22Rv1 (cell line): ENCODE data around the gene SAMD11.
"Not testable (repeated sequence)": the region's sequence is repeated elsewhere in the genome, so short reads cannot be mapped to it uniquely, and the experiment has no call there.

Experiments
- H3K27ac ChIP-seq: fragments of 450-650 bp; 2 replicates; pipeline ENCODE4 v1.5.1; 2017
- ZFX ChIP-seq: fragments of 450-650 bp; IDR thresholded peaks from 2 replicates; pipeline ENCODE4 v1.6.1; 2017; ENCODE audit warnings: antibody characterized with exemption, borderline replicate concordance
- TF ChIP-seq, protein P1 (sequence below): fragments of 450-650 bp; IDR thresholded peaks from 2 replicates; pipeline ENCODE4 v1.5.1; 2017; ENCODE audit warnings: mild to moderate bottlenecking

SAMD11 gene

GRCh38 chr1:923131-923990, at the start of gene SAMD11:
SAMD11 (plus strand) TSS chr1:923923; CDS start chr1:924432, 509 bp downstream.
- H3K27ac ChIP-seq = peak within 1 kb of the TSS; percentile 91
- TF ChIP-seq, protein P1, sequence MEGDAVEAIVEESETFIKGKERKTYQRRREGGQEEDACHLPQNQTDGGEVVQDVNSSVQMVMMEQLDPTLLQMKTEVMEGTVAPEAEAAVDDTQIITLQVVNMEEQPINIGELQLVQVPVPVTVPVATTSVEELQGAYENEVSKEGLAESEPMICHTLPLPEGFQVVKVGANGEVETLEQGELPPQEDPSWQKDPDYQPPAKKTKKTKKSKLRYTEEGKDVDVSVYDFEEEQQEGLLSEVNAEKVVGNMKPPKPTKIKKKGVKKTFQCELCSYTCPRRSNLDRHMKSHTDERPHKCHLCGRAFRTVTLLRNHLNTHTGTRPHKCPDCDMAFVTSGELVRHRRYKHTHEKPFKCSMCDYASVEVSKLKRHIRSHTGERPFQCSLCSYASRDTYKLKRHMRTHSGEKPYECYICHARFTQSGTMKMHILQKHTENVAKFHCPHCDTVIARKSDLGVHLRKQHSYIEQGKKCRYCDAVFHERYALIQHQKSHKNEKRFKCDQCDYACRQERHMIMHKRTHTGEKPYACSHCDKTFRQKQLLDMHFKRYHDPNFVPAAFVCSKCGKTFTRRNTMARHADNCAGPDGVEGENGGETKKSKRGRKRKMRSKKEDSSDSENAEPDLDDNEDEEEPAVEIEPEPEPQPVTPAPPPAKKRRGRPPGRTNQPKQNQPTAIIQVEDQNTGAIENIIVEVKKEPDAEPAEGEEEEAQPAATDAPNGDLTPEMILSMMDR = no peak
- TF ChIP-seq ZFX = no peak

GRCh38 chr1:876428-877208, 47.1 kb upstream of the SAMD11 start:
- not testable (repeated sequence) for H3K27ac ChIP-seq

- H3K27ac ChIP-seq = not testable (repeated sequence)
Observed at GRCh38 chr1:877209-877986, 46.3 kb upstream of the SAMD11 start.

DNA sequence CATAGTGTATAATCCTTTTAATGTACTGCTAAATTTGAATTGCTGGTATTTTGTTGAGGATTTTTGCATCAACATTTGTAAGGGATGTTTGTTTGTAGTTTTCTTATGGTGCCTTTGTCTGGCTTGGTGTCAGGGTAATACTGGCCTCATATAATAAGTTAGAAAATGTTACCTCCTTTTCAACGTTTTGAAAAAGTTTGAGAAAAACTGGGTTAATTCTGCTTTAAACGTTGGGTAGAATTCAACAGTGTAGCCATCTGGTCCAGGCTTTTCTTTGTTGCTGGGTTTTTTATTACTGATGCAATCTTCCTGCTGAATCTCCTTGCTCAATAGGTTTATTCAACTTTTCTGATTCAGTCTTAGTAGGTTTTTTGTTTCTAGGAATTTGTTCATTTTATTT, 43.2 kb upstream of the SAMD11 start:
- H3K27ac ChIP-seq = not testable (repeated sequence)

- not testable (repeated sequence) for H3K27ac ChIP-seq
Observed at GRCh38 chr1:880915-881314, 42.8 kb upstream of the SAMD11 start.

DNA sequence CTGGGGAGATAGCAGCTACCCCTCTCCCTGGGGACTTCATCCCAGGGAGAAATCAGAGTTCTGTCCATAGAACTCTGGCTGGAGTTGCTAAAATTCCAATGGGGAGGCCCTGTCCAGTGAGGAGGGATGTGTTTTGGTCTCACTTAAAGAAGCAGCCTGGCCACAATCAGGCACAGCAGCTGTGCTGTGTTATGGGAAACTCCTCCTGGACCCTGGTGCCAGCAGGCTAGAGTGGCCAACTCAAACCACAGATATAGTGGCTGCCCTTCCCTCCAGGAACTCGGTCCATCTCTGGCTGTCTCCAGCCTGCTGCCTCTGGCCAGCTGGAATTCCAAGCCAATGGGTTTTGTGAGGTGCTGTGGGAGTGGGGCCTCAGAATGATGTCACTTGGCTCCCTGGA, 37.4 kb upstream of the SAMD11 start:
- no peak for TF ChIP-seq ZFX
- TF ChIP-seq, protein P1 = no peak
- H3K27ac ChIP-seq = no peak overlapping the region

DNA sequence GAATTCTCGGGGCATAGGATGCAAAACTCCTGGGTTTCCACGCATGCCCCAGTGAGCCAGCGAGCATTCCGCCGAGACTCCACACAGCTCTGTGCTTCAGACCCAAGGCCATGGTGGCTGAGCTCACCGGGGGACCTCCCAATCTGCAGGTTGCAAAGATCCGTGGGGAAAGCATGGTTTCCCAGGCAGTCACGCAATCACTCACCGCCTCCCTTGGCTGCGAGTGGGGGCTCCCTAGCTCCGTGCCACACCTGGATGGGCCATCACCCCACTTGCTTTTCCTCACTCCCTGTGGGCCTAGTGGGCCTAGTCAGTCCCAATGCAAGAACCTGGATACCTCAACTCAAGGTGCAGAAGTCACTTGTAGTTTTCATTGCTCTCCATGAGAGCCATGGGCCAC, 37.0 kb upstream of the SAMD11 start:
- H3K27ac ChIP-seq = no peak overlapping the region
- TF ChIP-seq, protein P1 = no peak

GRCh38 chr1:888297-888696, 35.4 kb upstream of the SAMD11 start:
- H3K27ac ChIP-seq = no peak overlapping the region

DNA sequence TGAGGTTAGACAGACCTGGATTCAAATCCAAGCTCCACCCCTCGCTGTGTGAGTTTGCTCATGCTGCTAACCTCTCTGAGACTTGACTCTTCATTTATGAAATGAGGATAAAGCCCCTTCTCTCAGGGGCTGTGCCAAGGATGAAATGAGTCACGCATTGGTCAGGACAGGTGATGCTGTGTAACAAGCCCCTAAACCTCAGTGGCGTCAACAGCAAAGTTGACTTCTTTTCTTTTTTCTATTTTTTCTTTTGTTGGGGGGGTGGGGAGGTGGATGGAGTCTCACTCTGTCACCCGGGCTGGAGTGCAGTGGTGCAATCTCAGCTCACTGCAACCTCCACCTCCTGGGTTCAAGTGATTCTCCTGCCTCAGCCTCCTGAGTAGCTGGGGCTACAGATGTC, 33.9 kb upstream of the SAMD11 start:
- H3K27ac ChIP-seq = not testable (repeated sequence)

More at GRCh38 chr1:888297-888696, 35.4 kb upstream of the SAMD11 start:
- no peak for TF ChIP-seq ZFX
- TF ChIP-seq, protein P1 = no peak

DNA sequence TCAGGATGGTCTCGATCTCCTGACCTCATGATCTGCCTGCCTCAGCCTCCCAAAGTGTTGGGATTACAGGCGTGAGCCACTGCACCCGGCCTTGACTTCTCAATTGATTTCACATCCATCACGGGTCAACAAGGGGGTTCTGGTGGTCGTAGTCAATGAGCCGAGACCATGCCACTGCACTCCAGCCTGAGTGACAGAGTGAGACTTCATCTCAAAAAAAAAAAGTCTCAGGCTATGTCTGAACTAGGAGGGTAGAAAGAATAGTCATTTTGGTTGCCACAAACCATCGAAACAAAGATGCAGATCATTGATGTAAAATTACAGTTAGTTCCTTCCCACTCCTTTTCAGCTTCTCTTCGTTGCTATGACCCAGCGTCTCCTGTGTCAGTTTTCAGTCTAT, 33.5 kb upstream of the SAMD11 start:
- H3K27ac ChIP-seq = not testable (repeated sequence)
